ENCODE measurements around the gene TTI1.
A peak's percentile ranks its signal among the peaks of the same experiment; 100 is the strongest.

Gene TTI1

GRCh38 chr20:38033330-38034107, at the start of gene TTI1, which contains the start of gene RPRD1B:
Gene TTI1, minus strand, starts transcription at chr20:38033456. Its CDS starts 19,640 bp downstream, at chr20:38013816.
Gene RPRD1B, plus strand, starts transcription at chr20:38033746. Its CDS starts 202 bp downstream, at chr20:38033948.
- DNase-seq (ENCODE audit: low read depth, low spot score) = peak; percentile 65

- no peak for DNase-seq (ENCODE audit: low read depth, low spot score)
Measured at GRCh38 chr20:38082894-38083293, 49.6 kb upstream of the TTI1 start.

GRCh38 chr20:38081575-38081974, 48.3 kb upstream of the TTI1 start:
- DNase-seq (ENCODE audit: low read depth, low spot score) = no peak

- no peak for DNase-seq (ENCODE audit: low read depth, low spot score)
Measured at GRCh38 chr20:38079353-38079752, 46.1 kb upstream of the TTI1 start.

GRCh38 chr20:38078084-38078483, 44.8 kb upstream of the TTI1 start:
- no peak for DNase-seq (ENCODE audit: low read depth, low spot score)

- DNase-seq (ENCODE audit: low read depth, low spot score) = no peak
Measured at GRCh38 chr20:38076548-38076947, 43.3 kb upstream of the TTI1 start.

GRCh38 chr20:38075161-38075998, 42.1 kb upstream of the TTI1 start:
- DNase-seq (ENCODE audit: low read depth, low spot score) = no peak

GRCh38 chr20:38073307-38074071, 40.2 kb upstream of the TTI1 start:
- DNase-seq (ENCODE audit: low read depth, low spot score) = peak; percentile 89

- no peak for DNase-seq (ENCODE audit: low read depth, low spot score)
Measured at GRCh38 chr20:38072898-38073297, 39.6 kb upstream of the TTI1 start.

GRCh38 chr20:38067717-38068365, 34.6 kb upstream of the TTI1 start:
- DNase-seq (ENCODE audit: low read depth, low spot score) = no peak

GRCh38 chr20:38066969-38067716, 33.9 kb upstream of the TTI1 start:
- no peak for DNase-seq (ENCODE audit: low read depth, low spot score)

GRCh38 chr20:38065764-38066375, 32.6 kb upstream of the TTI1 start:
- DNase-seq (ENCODE audit: low read depth, low spot score) = no peak

GRCh38 chr20:38063911-38064530, 30.8 kb upstream of the TTI1 start:
- DNase-seq (ENCODE audit: low read depth, low spot score) = no peak

GRCh38 chr20:38062890-38063289, 29.6 kb upstream of the TTI1 start:
- no peak for DNase-seq (ENCODE audit: low read depth, low spot score)

- DNase-seq (ENCODE audit: low read depth, low spot score) = no peak
Measured at GRCh38 chr20:38061109-38061508, 27.9 kb upstream of the TTI1 start.

- no peak for DNase-seq (ENCODE audit: low read depth, low spot score)
Measured at GRCh38 chr20:38060536-38060935, 27.3 kb upstream of the TTI1 start.

GRCh38 chr20:38059832-38060231, 26.6 kb upstream of the TTI1 start:
- no peak for DNase-seq (ENCODE audit: low read depth, low spot score)

- DNase-seq (ENCODE audit: low read depth, low spot score) = no peak
Measured at GRCh38 chr20:38057351-38057972, 24.2 kb upstream of the TTI1 start.

GRCh38 chr20:38055848-38056247, 22.6 kb upstream of the TTI1 start:
- no peak for DNase-seq (ENCODE audit: low read depth, low spot score)
